ENCODE data around the gene ZNF335. TPM values are rescaled to one million over a fixed set of nuclear protein-coding genes. Genes with fewer than 3 reads are reported as not detected.

ZNF335 gene
- total and polyA plus RNA-seq, 2 of the 13 experiments (the other 11 are each of a cell fraction or from before 2014, with no cell fraction given): 9.7 to 13.7 TPM

- TF ChIP-seq ZNF670 (CRISPR knock-in tag; IDR thresholded peaks at IDR 0.05; ENCODE audit: borderline replicate concordance): no peak
- TF ChIP-seq ZNF609 (CRISPR knock-in tag; IDR thresholded peaks at IDR 0.05; ENCODE audit: borderline replicate concordance): peak; percentile 94
- TF ChIP-seq, protein P1, sequence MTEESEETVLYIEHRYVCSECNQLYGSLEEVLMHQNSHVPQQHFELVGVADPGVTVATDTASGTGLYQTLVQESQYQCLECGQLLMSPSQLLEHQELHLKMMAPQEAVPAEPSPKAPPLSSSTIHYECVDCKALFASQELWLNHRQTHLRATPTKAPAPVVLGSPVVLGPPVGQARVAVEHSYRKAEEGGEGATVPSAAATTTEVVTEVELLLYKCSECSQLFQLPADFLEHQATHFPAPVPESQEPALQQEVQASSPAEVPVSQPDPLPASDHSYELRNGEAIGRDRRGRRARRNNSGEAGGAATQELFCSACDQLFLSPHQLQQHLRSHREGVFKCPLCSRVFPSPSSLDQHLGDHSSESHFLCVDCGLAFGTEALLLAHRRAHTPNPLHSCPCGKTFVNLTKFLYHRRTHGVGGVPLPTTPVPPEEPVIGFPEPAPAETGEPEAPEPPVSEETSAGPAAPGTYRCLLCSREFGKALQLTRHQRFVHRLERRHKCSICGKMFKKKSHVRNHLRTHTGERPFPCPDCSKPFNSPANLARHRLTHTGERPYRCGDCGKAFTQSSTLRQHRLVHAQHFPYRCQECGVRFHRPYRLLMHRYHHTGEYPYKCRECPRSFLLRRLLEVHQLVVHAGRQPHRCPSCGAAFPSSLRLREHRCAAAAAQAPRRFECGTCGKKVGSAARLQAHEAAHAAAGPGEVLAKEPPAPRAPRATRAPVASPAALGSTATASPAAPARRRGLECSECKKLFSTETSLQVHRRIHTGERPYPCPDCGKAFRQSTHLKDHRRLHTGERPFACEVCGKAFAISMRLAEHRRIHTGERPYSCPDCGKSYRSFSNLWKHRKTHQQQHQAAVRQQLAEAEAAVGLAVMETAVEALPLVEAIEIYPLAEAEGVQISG (CRISPR knock-in tag; IDR thresholded peaks at IDR 0.05): peak; percentile 77
- peak; percentile 99 for TF ChIP-seq ZMYM3 (CRISPR knock-in tag; IDR thresholded peaks at IDR 0.05)
- TF ChIP-seq ZNF577 (CRISPR knock-in tag; IDR thresholded peaks at IDR 0.05; ENCODE audit: borderline replicate concordance, low read depth): no peak
- no peak for TF ChIP-seq KLF11 (CRISPR knock-in tag; IDR thresholded peaks at IDR 0.05)
- TF ChIP-seq NCOR1 (IDR thresholded peaks at IDR 0.05; ENCODE audit: borderline replicate concordance, low read length): peak; percentile 92
- peak; percentile 84 for TF ChIP-seq BRCA1 (CRISPR knock-in tag; IDR thresholded peaks at IDR 0.05)
- TF ChIP-seq, protein P2, sequence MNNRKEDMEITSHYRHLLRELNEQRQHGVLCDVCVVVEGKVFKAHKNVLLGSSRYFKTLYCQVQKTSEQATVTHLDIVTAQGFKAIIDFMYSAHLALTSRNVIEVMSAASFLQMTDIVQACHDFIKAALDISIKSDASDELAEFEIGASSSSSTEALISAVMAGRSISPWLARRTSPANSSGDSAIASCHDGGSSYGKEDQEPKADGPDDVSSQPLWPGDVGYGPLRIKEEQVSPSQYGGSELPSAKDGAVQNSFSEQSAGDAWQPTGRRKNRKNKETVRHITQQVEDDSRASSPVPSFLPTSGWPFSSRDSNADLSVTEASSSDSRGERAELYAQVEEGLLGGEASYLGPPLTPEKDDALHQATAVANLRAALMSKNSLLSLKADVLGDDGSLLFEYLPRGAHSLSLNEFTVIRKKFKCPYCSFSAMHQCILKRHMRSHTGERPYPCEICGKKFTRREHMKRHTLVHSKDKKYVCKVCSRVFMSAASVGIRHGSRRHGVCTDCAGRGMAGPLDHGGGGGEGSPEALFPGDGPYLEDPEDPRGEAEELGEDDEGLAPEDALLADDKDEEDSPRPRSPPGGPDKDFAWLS (CRISPR knock-in tag; IDR thresholded peaks at IDR 0.05; ENCODE audit: borderline replicate concordance): peak; percentile 25; the same call in 1 of the 2 replicates
- 0 out of 2 replicates have a peak, but pooled peaks have one; percentile 59 for TF ChIP-seq ZBTB42 (CRISPR knock-in tag; IDR thresholded peaks at IDR 0.05)
- TF ChIP-seq, protein P3, sequence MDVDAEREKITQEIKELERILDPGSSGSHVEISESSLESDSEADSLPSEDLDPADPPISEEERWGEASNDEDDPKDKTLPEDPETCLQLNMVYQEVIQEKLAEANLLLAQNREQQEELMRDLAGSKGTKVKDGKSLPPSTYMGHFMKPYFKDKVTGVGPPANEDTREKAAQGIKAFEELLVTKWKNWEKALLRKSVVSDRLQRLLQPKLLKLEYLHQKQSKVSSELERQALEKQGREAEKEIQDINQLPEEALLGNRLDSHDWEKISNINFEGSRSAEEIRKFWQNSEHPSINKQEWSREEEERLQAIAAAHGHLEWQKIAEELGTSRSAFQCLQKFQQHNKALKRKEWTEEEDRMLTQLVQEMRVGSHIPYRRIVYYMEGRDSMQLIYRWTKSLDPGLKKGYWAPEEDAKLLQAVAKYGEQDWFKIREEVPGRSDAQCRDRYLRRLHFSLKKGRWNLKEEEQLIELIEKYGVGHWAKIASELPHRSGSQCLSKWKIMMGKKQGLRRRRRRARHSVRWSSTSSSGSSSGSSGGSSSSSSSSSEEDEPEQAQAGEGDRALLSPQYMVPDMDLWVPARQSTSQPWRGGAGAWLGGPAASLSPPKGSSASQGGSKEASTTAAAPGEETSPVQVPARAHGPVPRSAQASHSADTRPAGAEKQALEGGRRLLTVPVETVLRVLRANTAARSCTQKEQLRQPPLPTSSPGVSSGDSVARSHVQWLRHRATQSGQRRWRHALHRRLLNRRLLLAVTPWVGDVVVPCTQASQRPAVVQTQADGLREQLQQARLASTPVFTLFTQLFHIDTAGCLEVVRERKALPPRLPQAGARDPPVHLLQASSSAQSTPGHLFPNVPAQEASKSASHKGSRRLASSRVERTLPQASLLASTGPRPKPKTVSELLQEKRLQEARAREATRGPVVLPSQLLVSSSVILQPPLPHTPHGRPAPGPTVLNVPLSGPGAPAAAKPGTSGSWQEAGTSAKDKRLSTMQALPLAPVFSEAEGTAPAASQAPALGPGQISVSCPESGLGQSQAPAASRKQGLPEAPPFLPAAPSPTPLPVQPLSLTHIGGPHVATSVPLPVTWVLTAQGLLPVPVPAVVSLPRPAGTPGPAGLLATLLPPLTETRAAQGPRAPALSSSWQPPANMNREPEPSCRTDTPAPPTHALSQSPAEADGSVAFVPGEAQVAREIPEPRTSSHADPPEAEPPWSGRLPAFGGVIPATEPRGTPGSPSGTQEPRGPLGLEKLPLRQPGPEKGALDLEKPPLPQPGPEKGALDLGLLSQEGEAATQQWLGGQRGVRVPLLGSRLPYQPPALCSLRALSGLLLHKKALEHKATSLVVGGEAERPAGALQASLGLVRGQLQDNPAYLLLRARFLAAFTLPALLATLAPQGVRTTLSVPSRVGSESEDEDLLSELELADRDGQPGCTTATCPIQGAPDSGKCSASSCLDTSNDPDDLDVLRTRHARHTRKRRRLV (CRISPR knock-in tag; IDR thresholded peaks at IDR 0.05): no peak
- no peak for TF ChIP-seq ARNT (IDR thresholded peaks at IDR 0.05)
- TF ChIP-seq SOX6 (IDR thresholded peaks at IDR 0.05): no peak
- TF ChIP-seq SOX6 (CRISPR knock-in tag; IDR thresholded peaks at IDR 0.05): peak; percentile 96
Measured at GRCh38 chr20:45927071-45927878, 44.7 kb downstream of the ZNF335 start (continued).

Measured in HepG2 (cell line).